Posterior vena cava (tissue), 2 donors: ENCODE measurements around the gene SLC27A1. TPM values are rescaled to one million over a fixed set of nuclear protein-coding genes. Genes with fewer than 3 reads are reported as not detected.
"Not testable (repeated sequence)": the region's sequence is repeated elsewhere in the genome, so short reads cannot be mapped to it uniquely, and the experiment has no call there.

Experiments used
- DNase-seq: peaks from one replicate; pipeline ENCODE4 v3.0.0-alpha.2; 2020; ENCODE audit warnings: low spot score
- intact Hi-C, 2 donors: fragments of 100-400 bp; cut with DNase I; formaldehyde crosslinking; loops; one replicate each; pipeline versions ENCODE4 v1.14.1 to v1.14.2; 2022 to 2023
- total RNA-seq, 2 donors: library from RNA; stranded (reverse); fragmentation: NEBNext Ultra II Directional; extraction: Animal tissue kit (Norgen Biotek cat#: 25700); gene quantifications; one replicate each; pipeline ENCODE4 v1.2.1, GENCODE V29; 2021
- donor health status: DM: yes; HTN: yes; CAD: no.
- donor health status: DM: yes; HTN: yes; CAD: no.

SLC27A1 gene
- total RNA-seq, 2 donors from 2014 or later: 11.1 to 14.4 TPM

DNA sequence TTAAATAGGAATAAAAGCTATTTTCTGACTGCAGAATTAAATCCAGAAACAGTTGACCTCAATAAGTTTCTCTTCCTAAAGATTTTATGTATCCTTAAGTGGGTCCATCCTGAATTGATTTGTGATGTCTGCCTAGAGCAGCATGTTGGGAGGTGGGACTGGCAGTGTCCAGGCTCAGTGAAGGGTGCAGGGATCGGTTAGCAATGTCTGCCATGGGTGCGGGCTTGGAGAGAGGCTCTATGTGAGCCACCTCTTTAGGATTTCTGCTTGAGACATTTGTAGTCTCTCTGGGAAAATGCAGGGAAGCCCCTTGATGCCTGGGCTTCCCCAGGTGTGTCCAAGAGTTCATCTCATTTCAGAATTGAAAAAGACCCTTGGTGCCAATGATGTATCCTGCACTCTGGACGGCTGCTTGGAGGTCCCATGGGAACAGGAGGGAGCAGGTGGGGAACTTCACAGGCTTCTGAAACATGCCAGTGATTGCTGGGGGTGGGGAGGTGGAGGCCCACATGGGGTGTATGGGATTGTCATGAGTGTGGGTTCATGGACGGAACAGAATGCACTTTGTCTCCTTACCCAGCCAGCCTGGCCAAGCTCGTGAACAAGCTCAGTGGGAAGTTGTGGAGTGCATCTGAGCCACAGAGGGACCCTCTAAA, 78.9 kb downstream of the SLC27A1 start:
- intact Hi-C loops: no loop called here
- DNase-seq: no peak

DNA sequence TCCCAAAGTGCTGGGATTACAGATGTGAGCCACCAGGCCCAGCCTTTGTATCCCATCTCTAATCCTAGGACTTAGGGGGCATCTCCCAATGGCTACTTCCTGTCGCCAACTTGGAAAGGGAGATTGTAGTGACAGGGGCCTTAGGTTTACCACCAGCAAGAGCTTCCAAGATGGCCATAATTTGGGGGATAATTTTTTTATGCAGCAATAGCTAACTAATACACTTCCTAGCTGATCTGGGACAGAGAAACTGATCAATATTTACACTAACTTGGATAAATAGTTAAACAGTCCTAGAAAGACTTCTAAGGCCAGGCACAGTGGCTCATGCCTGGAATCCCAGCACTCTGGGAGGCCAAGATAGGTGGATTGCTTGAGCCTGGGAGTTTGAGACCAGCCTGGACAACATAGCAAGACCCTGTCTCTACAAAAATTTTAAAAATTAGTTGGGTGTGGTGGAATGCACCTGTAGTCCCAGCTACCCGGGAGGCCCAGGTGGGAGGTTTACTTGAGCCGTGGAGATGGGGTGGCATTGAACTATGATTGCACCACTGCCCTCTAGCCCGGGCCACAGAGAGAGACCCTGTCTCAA, 79.8 kb downstream of the SLC27A1 start:
- no peak for DNase-seq
- intact Hi-C loops: no loop called here

GRCh38 chr19:17552735-17553134, 82.4 kb downstream of the SLC27A1 start:
- intact Hi-C loops, DNase-seq: not testable (repeated sequence)

DNA sequence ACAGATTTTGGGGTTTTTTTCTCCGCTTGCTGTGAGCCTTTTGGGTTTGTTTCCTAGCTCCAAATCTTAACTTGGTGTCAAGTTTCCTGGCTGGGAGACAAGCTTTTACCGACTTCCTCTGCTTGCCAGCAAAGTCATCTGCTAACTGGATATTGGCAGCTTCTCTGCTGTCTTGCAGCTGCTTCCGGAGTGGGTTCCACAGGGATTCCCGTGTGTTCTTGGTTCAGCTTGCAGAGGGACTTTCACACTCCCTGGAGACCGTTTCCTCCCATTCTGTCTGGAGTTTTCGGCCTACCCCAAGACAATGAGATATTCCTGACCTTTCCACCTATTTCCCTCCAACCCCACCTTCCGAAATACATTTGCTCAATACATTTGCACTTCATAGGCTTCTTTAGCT, 82.9 kb downstream of the SLC27A1 start:
- intact Hi-C loops: no loop called here
- peak; percentile 87 for DNase-seq

GRCh38 chr19:17554968-17555479, 84.7 kb downstream of the SLC27A1 start:
- intact Hi-C loops: no loop called here
- no peak for DNase-seq

DNA sequence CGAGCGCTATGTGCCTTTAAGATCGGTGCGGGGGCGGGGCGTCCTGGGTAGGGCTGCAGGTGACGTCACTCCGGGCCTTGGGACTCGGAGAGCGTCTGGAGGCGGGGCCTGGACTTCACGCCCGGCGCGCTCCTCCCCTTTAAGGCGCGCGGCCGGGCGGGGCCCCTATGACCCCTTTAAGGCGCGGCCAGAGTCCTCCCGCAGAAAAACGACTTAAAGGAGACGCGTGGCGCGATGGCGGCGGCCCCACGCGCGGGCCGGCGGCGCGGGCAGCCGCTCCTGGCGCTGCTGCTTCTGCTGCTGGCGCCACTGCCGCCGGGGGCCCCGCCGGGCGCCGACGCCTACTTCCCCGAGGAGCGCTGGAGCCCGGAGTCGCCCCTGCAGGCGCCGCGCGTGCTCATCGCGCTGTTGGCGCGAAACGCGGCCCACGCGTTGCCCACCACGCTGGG, 85.2 kb downstream of the SLC27A1 start, which contains the start of gene COLGALT1:
COLGALT1 (plus strand) TSS at position 170 of the 449 bp plus-strand sequence; CDS start at position 235, 65 bp downstream.
- intact Hi-C loops: no loop called here
- DNase-seq: peak; percentile 100

Other genes starting within 250 kb of the SLC27A1 start
- gene OCEL1, start 244.3 kb upstream of the SLC27A1 start, total RNA-seq: 10 to 100 TPM; 14.8 to 18.0 TPM
- 10 to 100 TPM; 21.2 to 22.8 TPM for gene NR2F6, start 224.6 kb upstream of the SLC27A1 start, total RNA-seq
- gene USHBP1, start 205.8 kb upstream of the SLC27A1 start, total RNA-seq: 1 to 10 TPM; 4.8 to 5.7 TPM
- gene BABAM1, start 203.1 kb upstream of the SLC27A1 start, total RNA-seq: 10 to 100 TPM; 62.9 to 64.6 TPM
- gene ANKLE1, start 188.6 kb upstream of the SLC27A1 start, total RNA-seq: under 1 TPM; 0.14 to 0.19 TPM
- 1 to 10 TPM; 7.4 to 7.8 TPM for gene ABHD8, start 167.1 kb upstream of the SLC27A1 start, total RNA-seq
- gene MRPL34, start 164.7 kb upstream of the SLC27A1 start, total RNA-seq: 10 to 100 TPM; 52.2 to 54.6 TPM
- 10 to 100 TPM; 30.7 to 33.9 TPM for gene DDA1, start 161.0 kb upstream of the SLC27A1 start, total RNA-seq
- 10 to 100 TPM in 1 of 2 donors, 1 to 10 TPM in 1; 9.8 to 10.0 TPM for gene ANO8, start 135.7 kb upstream of the SLC27A1 start, total RNA-seq
- gene GTPBP3, start 133.0 kb upstream of the SLC27A1 start, total RNA-seq: 10 to 100 TPM; 12.7 to 15.8 TPM
- 100 to 1,000 TPM; 151 to 181 TPM for gene PLVAP, start 93.2 kb upstream of the SLC27A1 start, total RNA-seq
- gene CCDC194, start 76.3 kb upstream of the SLC27A1 start, total RNA-seq: under 1 TPM in 1 of 2 donors, not detected in 1; 0.52 TPM
- 10 to 100 TPM; 37.8 to 82.9 TPM for gene BST2, start 64.9 kb upstream of the SLC27A1 start, total RNA-seq
- gene MVB12A, start 50.5 kb upstream of the SLC27A1 start, total RNA-seq: 10 to 100 TPM; 24.4 to 30.3 TPM
- gene TMEM221, start 21.9 kb upstream of the SLC27A1 start, total RNA-seq: under 1 TPM; 0.14 to 0.46 TPM
- not detected for gene NXNL1, start 9.6 kb upstream of the SLC27A1 start, total RNA-seq
- gene PGLS, start 41.1 kb downstream of the SLC27A1 start, total RNA-seq: 10 to 100 TPM; 39.8 to 48.7 TPM
- gene COLGALT1, start 85.1 kb downstream of the SLC27A1 start, total RNA-seq: 10 to 100 TPM; 69.1 to 86.7 TPM
- under 1 TPM; 0.14 to 0.60 TPM for gene UNC13A, start 217.8 kb downstream of the SLC27A1 start, total RNA-seq
- gene MAP1S, start 249.0 kb downstream of the SLC27A1 start, total RNA-seq: 10 to 100 TPM; 50.8 to 57.0 TPM